GM23338 (cell line): Measurements from ENCODE around the gene PRDM10. TPM values are rescaled to one million over a fixed set of nuclear protein-coding genes. Genes with fewer than 3 reads are reported as not detected.

Experiments used
- ATAC-seq: fragments of 200-7000 bp; cut with Tn5 transposase; 3 replicates; pipeline ENCODE4 v1.9.1; 2020
- DNase-seq: peaks from one replicate; pipeline ENCODE4 v3.0.0-alpha.2; 2015; ENCODE audit warnings: low spot score
- H2AFZ ChIP-seq: fragments of 200-600 bp; sonication (generic); 2 replicates; pipeline ENCODE4 v1.8.0; 2016; ENCODE audit warnings: antibody characterized with exemption, mild to moderate bottlenecking, moderate library complexity
- H3F3A ChIP-seq: fragments of 200-600 bp; sonication (generic); replicated peaks from 2 replicates; pipeline ENCODE4 v1.8.0; 2017; ENCODE audit warnings: antibody characterized with exemption, mixed run types, low read depth
- H3K27ac ChIP-seq: fragments of 200-600 bp; sonication (generic); 2 replicates; pipeline ENCODE4 v1.6.1; 2016; ENCODE audit warnings: low read depth
- H3K27me3 ChIP-seq: fragments of 200-600 bp; sonication (generic); 2 replicates; pipeline ENCODE4 v1.8.0; 2016; ENCODE audit warnings: mild to moderate bottlenecking, mixed run types, moderate library complexity; ENCODE audit not compliant: insufficient read depth
- H3K36me3 ChIP-seq: fragments of 200-600 bp; sonication (generic); 2 replicates; pipeline ENCODE4 v1.8.0; 2016; ENCODE audit warnings: mild to moderate bottlenecking; ENCODE audit not compliant: insufficient read depth
- H3K4me1 ChIP-seq: fragments of 200-600 bp; sonication (generic); 2 replicates; pipeline ENCODE4 v1.8.0; 2016; ENCODE audit warnings: mild to moderate bottlenecking, moderate library complexity; ENCODE audit not compliant: insufficient read depth
- H3K4me2 ChIP-seq: fragments of 200-600 bp; sonication (generic); 2 replicates; pipeline ENCODE4 v1.7.1; 2017; ENCODE audit warnings: mixed run types
- H3K4me3 ChIP-seq: fragments of 200-600 bp; sonication (generic); 2 replicates; pipeline ENCODE4 v1.6.1; 2016; ENCODE audit warnings: mixed run types
- H3K79me2 ChIP-seq: fragments of 200-600 bp; sonication (generic); replicated peaks from 2 replicates; pipeline ENCODE4 v1.8.0; 2017; ENCODE audit warnings: mild to moderate bottlenecking; ENCODE audit not compliant: insufficient read depth
- H3K9me2 ChIP-seq: fragments of 200-600 bp; sonication (generic); 2 replicates; pipeline ENCODE4 v1.8.0; 2017; ENCODE audit not compliant: insufficient read depth
- H4K20me1 ChIP-seq: fragments of 200-600 bp; sonication (generic); replicated peaks from 2 replicates; pipeline ENCODE4 v1.8.0; 2017; ENCODE audit warnings: mild to moderate bottlenecking; ENCODE audit not compliant: insufficient read depth
- H3K27ac Mint-ChIP-seq: 2 replicates; pipeline ENCODE4 v1.8.0; 2020; ENCODE audit warnings: inconsistent platforms, mild to moderate bottlenecking, moderate library complexity, mixed read lengths
- H3K27me3 Mint-ChIP-seq: 3 replicates; pipeline ENCODE4 v1.8.0; 2022; ENCODE audit warnings: low read depth, mild to moderate bottlenecking, moderate library complexity, mixed read lengths, inconsistent platforms; ENCODE audit not compliant: insufficient read depth, poor library complexity
- H3K36me3 Mint-ChIP-seq: 3 replicates; pipeline ENCODE4 v1.8.0; 2021; ENCODE audit warnings: low read depth, mild to moderate bottlenecking, inconsistent platforms, moderate library complexity, mixed read lengths
- H3K4me1 Mint-ChIP-seq: 3 replicates; pipeline ENCODE4 v1.8.0; 2020; ENCODE audit warnings: mild to moderate bottlenecking, inconsistent platforms, mixed read lengths
- H3K4me3 Mint-ChIP-seq: 3 replicates; pipeline ENCODE4 v1.8.0; 2021; ENCODE audit warnings: moderate library complexity, mild to moderate bottlenecking, inconsistent platforms, mixed read lengths
- H3K9me3 Mint-ChIP-seq: 3 replicates; pipeline ENCODE4 v1.8.0; 2020; ENCODE audit warnings: moderate library complexity, mild to moderate bottlenecking, inconsistent platforms, mixed read lengths
- CREB1 ChIP-seq: fragments of 250-450 bp; sonication (Bioruptor Pico); IDR thresholded peaks from 2 replicates; pipeline ENCODE4 v1.5.0; 2020; ENCODE audit warnings: low read depth, mild to moderate bottlenecking, moderate library complexity
- ZNF331 ChIP-seq: fragments of 250-450 bp; sonication (Bioruptor Pico); IDR thresholded peaks from 2 replicates; pipeline ENCODE4 v1.5.0; 2020; ENCODE audit warnings: low read depth, mild to moderate bottlenecking, moderate library complexity
- polyA plus RNA-seq: library from polyadenylated mRNA; unstranded; fragments of >200 nt; fragmentation: Nextera tagmentation; extraction: Ambion mirVana; gene quantifications from 2 replicates; pipeline ENCODE4 v1.2.1, GENCODE V29; 2016
- total RNA-seq: library from RNA; depleted of rRNA; stranded (reverse); fragments of >200 nt; shearing (Covaris generic); gene quantifications from 2 replicates; pipeline ENCODE4 v1.2.3, GENCODE V29; 2014
- TF ChIP-seq, protein P1 (sequence below): fragments of 250-450 bp; sonication (Bioruptor Pico); IDR thresholded peaks from 2 replicates; pipeline ENCODE4 v1.5.0; 2020; ENCODE audit warnings: mild to moderate bottlenecking, moderate library complexity
- TF ChIP-seq, protein P2 (sequence below), 2 experiments: fragments of 200-600 bp in 1 of 2; sonication (generic) in 1 of 2; conservative IDR thresholded peaks; 2 replicates each; pipeline versions ENCODE4 v1.5.1 to v1.6.1; 2016 to 2017; ENCODE audit warnings: antibody characterized with exemption in 2 of 2, low read depth in 2 of 2, mild to moderate bottlenecking in 2 of 2, moderate library complexity in 1 of 2

The PRDM10 gene
- total and polyA plus RNA-seq, 2 experiments from 2014 or later, result 5.2 to 14.9 TPM

DNA sequence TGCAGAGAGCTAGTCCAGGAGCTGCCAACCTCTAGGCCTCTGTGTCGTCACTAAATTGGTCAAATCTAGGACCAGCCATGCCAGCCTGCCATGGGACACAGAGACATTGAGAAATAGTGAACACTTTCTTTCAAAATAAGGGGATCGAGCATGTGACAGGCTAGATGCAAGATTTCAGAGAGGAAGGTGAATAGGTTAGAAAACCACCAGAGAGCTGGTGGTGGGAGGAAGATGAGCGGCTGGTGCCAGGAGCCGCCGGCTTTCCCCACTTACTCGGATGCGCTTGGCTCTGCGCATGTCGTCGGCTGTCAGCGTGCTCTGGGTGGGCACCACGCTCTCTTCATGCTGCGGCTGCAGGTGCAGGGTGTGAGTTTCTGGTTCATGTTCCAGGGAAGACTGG, 71.9 kb downstream of the PRDM10 start:
- Mint-ChIP-seq H3K27ac (no peak overlapping the region), H3K27me3 (no peaks in the 10 kb centered on the region), H3K4me1 (peaks cover 22% of the 10 kb centered on the region), H3K36me3 (peaks cover 41% of the 10 kb centered on the region), H3K4me3 (no peak overlapping the region), H3K9me3 (no peaks in the 10 kb centered on the region)
- no peak for TF ChIP-seq ZNF331 (CRISPR knock-in tag)
- TF ChIP-seq, protein P1, sequence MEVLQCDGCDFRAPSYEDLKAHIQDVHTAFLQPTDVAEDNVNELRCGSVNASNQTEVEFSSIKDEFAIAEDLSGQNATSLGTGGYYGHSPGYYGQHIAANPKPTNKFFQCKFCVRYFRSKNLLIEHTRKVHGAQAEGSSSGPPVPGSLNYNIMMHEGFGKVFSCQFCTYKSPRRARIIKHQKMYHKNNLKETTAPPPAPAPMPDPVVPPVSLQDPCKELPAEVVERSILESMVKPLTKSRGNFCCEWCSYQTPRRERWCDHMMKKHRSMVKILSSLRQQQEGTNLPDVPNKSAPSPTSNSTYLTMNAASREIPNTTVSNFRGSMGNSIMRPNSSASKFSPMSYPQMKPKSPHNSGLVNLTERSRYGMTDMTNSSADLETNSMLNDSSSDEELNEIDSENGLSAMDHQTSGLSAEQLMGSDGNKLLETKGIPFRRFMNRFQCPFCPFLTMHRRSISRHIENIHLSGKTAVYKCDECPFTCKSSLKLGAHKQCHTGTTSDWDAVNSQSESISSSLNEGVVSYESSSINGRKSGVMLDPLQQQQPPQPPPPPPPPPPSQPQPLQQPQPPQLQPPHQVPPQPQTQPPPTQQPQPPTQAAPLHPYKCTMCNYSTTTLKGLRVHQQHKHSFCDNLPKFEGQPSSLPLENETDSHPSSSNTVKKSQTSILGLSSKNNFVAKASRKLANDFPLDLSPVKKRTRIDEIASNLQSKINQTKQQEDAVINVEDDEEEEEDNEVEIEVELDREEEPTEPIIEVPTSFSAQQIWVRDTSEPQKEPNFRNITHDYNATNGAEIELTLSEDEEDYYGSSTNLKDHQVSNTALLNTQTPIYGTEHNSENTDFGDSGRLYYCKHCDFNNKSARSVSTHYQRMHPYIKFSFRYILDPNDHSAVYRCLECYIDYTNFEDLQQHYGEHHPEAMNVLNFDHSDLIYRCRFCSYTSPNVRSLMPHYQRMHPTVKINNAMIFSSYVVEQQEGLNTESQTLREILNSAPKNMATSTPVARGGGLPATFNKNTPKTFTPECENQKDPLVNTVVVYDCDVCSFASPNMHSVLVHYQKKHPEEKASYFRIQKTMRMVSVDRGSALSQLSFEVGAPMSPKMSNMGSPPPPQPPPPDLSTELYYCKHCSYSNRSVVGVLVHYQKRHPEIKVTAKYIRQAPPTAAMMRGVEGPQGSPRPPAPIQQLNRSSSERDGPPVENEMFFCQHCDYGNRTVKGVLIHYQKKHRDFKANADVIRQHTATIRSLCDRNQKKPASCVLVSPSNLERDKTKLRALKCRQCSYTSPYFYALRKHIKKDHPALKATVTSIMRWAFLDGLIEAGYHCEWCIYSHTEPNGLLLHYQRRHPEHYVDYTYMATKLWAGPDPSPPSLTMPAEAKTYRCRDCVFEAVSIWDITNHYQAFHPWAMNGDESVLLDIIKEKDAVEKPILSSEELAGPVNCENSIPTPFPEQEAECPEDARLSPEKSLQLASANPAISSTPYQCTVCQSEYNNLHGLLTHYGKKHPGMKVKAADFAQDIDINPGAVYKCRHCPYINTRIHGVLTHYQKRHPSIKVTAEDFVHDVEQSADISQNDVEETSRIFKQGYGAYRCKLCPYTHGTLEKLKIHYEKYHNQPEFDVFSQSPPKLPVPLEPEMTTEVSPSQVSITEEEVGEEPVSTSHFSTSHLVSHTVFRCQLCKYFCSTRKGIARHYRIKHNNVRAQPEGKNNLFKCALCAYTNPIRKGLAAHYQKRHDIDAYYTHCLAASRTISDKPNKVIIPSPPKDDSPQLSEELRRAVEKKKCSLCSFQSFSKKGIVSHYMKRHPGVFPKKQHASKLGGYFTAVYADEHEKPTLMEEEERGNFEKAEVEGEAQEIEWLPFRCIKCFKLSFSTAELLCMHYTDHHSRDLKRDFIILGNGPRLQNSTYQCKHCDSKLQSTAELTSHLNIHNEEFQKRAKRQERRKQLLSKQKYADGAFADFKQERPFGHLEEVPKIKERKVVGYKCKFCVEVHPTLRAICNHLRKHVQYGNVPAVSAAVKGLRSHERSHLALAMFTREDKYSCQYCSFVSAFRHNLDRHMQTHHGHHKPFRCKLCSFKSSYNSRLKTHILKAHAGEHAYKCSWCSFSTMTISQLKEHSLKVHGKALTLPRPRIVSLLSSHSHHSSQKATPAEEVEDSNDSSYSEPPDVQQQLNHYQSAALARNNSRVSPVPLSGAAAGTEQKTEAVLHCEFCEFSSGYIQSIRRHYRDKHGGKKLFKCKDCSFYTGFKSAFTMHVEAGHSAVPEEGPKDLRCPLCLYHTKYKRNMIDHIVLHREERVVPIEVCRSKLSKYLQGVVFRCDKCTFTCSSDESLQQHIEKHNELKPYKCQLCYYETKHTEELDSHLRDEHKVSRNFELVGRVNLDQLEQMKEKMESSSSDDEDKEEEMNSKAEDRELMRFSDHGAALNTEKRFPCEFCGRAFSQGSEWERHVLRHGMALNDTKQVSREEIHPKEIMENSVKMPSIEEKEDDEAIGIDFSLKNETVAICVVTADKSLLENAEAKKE (CRISPR knock-in tag), result no peak
- no peak for TF ChIP-seq CREB1 (CRISPR knock-in tag)
- TF ChIP-seq, protein P2, sequence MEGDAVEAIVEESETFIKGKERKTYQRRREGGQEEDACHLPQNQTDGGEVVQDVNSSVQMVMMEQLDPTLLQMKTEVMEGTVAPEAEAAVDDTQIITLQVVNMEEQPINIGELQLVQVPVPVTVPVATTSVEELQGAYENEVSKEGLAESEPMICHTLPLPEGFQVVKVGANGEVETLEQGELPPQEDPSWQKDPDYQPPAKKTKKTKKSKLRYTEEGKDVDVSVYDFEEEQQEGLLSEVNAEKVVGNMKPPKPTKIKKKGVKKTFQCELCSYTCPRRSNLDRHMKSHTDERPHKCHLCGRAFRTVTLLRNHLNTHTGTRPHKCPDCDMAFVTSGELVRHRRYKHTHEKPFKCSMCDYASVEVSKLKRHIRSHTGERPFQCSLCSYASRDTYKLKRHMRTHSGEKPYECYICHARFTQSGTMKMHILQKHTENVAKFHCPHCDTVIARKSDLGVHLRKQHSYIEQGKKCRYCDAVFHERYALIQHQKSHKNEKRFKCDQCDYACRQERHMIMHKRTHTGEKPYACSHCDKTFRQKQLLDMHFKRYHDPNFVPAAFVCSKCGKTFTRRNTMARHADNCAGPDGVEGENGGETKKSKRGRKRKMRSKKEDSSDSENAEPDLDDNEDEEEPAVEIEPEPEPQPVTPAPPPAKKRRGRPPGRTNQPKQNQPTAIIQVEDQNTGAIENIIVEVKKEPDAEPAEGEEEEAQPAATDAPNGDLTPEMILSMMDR (conservative IDR thresholded peaks at IDR 0.05; ENCODE audit: low read depth in 2 of 2), result no peak
- Histone ChIP-seq H3K4me2 (no peak overlapping the region), H3K36me3 (peaks cover 10% of the 10 kb centered on the region; the same call in 1 of the 2 replicates), H3K4me1 (peaks cover 16% of the 10 kb centered on the region), H3F3A (no peaks in the 10 kb centered on the region), H3K27ac (no peak overlapping the region), H4K20me1 (no peaks in the 10 kb centered on the region), H2AFZ (no peak overlapping the region), H3K4me3 (no peak overlapping the region), H3K27me3 (no peaks in the 10 kb centered on the region), H3K9me2 (no peaks in the 10 kb centered on the region), H3K79me2 (no peaks in the 10 kb centered on the region)
- DNase-seq (no peak), ATAC-seq (no peak)
